T follicular helper cell (primary cell): ENCODE results near the gene ADAMTSL1.

ENCODE experiments used
- DNase-seq: peaks from one replicate; pipeline ENCODE4 v3.0.0-alpha.2; 2020; ENCODE audit warnings: low read depth

The ADAMTSL1 gene

DNA sequence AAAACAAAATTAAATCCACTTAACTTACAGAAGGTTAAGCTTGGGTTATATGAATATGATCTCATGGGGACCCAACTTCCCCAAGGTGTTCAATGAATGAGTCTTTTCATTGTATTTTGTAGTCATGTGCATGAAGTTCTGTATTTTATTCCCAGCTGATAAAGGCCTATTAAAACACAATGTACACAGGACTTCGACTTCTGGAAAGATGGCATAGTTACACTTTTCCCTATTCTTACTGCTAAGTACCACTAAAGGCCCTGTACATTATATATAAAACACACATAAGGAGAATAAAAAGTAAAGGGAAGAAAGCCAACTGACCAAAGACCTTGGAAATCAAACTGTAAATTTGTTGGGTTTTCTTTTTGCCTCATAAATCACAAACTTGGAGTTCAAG, 336.6 kb downstream of the ADAMTSL1 start:
- no peak for DNase-seq

DNA sequence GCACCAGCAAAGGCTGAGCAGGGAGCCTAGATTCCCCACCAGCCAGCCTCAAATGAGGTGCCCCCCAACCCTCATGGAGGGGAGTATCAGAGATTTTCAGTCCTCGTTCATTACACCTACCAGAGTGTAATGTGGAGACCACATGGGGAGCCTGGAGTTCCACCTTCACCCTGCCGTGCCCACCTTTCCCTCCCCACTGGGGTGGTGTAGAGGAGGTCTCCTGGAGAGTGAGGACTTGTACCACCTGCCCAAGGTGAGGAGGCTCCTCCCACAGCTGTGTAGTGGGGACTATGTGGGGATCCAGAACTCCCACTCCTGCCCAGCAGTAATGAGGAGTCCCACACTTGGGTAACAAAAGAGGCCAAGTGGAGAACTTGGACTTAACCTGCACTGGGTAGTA, 337.2 kb downstream of the ADAMTSL1 start:
- no peak for DNase-seq

DNA sequence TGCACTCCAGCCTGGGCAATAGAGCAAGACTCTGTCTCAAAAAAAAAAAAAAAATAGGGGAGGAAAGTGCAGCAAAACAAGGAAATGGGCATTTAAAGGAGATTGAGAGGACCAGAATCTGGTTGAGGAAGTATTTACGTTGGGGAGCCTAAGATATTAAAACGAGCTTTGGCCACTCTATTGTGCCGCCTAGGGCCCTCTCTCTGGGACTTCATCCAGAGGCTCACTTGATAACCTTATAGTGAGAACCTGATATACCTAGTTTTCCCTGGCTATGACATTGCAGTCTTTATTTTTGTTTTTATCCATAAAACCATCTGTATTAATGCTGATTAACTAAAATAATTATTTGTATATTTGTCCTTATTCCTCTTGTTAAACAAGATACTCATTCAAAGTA, 345.5 kb downstream of the ADAMTSL1 start:
- DNase-seq: no peak

DNA sequence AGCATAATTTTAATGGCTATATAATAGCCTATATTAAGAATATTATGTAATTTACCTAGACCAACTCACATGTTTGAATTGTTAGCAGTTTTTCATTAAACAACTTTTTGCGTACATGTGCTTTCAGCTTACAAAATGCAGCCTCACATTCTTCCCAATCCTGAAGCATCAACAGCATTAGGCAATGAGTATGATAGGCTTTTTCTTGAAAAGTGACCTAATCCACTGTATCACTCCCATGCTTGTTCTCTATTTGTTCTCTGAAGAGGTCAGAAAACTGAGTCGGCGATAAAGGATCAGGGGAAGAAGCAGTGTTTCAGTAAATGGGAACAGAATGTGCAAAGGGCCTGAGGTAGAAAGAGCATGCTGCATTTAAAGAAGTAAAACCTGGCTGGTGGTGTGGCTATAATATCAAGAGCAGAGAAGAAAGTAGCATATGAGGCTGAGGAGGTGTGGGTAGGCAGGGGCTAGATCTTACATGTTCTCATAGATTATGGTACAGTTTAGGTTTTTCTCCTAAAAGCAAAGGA, 346.7 kb downstream of the ADAMTSL1 start:
- no peak for DNase-seq

DNA sequence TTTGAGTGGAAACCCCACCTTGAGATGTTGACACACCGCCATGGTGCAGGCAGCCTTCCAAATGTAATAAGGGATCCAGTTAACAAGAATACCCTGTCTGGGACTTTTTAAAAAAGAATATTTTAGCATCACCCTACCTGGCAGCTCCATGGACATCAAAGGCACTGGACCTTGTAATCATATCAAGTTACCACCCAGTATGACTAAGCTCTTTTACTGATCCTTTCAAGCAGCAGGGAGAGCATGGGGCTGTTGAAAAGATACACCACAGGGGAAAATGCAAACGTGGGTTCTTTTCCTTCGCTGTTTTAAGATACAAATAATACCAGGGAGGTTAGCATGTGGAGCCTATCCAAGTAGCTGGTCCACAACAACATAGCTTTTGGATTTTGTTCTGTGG, 347.8 kb downstream of the ADAMTSL1 start:
- DNase-seq: no peak

DNA sequence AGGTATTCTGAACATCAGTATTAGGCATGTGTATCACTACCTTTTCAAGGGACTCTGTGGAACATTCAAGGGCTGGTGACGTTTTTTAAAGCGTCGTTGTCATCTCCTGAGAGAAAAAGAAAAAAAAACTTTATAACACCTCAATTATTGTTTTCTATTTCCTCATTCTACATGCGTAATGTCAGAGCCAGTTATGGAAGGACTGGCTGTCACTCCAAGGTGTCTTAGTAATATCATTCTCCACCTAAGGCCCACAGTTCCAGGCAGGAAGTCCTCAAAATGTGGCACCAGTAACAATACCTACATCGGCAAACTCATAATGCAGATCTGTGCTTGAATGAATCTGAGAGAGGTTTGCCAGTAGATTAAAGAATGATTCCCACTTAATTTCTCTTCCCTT, 348.9 kb downstream of the ADAMTSL1 start:
- DNase-seq: no peak

DNA sequence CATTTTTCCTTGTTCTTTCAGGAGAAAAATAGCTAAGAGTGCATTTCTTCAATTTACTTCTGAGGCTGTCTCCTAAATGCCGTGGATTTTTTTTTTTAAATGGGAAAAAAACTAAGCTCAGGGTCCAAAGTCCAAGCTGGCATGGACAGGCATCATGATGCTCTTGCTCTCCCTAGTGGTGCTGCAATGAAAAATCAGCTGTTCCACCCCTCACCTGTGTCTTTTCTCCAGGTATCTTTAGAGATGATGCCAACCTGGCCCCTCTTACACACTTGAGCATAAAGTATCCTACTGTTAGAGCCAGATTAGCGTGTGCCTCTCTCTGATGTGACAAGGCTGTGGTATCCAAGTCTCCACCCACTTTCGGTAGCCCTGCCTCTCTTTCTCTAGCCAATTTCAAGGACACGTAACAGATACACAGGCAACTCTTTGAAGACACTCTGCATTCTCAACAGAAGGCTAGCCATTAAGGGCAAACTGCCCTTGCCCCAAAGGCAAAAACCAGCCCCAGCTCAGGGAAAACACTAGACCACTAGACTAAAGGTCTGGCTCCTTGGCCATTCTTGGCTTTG, 350.2 kb downstream of the ADAMTSL1 start:
- DNase-seq: no peak

DNA sequence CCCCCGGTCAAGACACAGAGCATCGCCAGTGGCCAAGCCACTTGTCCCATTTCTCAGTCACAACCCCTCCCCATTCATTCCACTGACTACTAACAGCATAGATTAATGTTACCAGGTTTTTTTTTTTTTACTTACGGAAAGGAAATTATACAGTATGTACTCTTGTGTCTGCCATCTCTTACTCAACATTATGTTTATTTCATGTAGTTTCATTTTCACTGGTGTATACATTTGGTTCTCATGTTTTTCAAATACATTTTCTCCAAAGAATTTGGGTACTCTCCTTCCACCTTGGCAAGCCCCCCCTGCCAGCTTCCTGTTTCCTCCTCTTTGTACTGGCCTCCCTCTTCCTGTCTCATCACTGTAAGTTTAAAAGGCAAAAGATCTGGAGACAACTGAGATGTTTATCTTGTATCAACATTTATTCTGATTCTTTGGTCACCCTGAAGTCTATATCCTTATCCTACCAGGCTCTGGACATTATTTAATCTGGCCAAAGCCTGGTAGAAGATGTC, 351.8 kb downstream of the ADAMTSL1 start:
- no peak for DNase-seq

DNA sequence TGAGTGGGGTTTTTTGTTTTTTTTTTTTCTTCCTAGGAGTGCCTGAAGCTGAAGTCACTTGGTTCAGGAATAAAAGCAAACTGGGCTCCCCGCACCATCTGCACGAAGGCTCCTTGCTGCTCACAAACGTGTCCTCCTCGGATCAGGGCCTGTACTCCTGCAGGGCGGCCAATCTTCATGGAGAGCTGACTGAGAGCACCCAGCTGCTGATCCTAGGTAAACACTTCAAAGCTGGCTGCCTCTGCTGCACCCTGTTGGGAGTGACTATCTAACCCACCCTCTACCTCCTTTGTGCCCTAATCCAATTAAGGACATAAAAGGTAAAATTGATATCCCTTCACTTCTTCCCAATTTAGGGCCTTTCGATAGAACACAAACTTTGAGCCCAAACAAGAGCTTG, 352.3 kb downstream of the ADAMTSL1 start:
- no peak for DNase-seq

DNA sequence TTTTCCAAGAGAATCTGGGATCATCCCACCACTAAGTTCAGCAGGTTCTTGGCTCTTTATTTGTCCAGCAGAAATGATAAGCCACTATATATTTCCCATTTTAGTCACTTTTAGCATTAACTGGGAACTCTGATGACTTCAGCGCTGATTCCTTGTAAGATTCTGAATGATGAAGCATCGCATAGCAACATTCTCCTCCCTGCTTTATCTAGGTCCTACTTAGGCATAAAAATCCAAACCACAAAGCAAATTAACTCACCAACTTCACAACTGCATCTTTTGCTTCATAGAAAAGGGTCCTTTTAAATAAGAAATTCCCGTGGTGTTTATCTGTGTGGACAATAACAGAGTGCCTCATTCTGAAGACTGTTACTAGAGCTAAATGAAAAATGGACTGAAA, 355.1 kb downstream of the ADAMTSL1 start:
- no peak for DNase-seq

DNA sequence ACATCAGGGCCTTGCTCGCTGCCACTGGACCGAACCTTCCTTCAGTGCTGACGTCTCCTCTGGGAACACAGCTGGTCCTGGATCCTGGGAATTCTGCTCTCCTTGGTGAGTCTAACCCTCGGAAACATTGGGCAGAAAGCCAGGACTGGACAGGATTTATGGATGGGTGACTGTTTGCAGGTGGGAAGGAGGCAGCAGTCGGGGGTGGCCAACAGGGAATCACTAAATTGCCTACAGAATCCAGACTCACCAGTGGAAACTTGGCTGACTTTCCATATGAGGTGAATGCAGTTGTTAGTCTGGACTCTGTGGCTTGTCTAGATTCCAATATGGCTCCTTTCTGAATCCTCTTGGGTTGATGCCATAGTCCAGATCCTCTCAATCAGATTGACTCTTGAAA, 355.9 kb downstream of the ADAMTSL1 start:
- no peak for DNase-seq

DNA sequence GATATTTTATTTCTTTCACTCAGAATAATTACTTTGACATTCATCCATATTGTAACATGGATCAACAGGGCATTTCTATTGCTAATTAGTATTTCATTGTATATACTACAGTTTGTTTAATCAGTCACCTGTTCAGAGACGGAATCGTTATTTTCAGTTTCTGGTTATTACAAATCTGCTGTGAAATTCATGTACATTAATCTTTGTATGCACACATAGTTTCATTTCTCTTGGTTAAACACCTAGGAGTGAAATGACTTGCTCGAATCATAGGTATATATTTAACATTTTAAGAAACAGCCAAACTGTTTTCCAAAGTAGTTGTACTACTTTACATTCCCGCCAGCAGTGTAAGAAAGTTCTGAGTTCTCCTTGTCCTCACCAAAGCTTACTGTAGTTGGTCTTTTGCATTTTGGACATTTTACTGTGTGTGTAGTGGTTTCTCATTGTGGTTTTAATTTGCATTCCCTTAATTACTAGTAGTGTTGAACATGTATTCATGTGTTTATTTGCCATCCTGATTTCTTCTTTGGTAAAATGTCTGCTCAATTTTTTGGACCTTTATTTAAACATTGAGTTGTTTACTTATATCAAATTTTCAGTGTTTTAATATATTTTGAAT, 360.9 kb downstream of the ADAMTSL1 start:
- no peak for DNase-seq

DNA sequence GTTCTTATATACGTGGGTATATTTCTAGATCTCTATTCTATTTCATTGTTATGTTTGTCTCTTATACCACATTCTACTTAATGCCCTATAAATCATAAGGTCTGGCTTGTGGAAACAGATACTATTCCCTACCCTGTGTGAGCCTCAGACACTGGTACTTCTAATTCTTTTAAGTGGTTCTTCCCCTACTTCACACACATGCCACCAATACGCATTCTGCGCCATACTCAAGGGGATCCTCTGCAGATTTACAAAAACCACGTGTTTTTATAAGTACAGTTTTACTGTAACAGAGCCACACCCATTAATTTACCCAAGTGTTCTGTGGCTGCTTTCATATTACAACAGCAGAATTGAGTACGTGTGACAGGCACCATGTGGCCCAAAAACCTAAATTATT, 363.4 kb downstream of the ADAMTSL1 start:
- DNase-seq: no peak

DNA sequence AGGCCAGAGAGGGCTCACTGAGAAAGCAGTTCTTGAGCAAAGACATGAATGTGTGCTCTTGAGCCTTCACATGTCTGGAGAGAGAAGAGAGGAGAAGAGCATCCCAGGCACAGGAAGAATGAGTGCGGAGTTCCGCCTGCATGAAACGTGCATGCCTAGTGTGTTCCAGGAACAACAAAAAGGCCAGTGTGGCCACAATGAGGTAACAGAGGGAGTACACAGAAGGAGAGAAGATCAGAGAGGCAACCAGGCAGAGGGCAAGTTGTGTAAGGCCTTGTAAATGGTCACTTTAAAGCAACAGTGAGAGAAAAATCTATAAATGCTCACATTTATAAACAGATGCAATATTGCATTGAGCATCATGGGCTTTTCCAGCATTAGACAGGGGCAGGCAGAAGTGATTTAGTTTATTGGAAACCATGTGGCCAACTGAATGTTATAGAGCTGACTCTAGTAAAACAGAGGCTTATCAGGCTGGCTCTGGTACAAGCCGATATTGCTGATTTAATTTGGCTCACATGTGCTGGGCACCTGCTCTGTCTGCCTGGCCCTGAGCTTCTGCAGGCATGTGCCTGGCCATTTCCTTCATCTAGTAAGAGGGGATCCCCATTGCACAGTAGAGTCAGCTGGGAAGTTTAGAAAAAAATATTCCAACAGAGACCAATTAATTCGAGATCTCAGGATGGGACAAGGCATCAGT, 373.8 kb downstream of the ADAMTSL1 start:
- DNase-seq: no peak

DNA sequence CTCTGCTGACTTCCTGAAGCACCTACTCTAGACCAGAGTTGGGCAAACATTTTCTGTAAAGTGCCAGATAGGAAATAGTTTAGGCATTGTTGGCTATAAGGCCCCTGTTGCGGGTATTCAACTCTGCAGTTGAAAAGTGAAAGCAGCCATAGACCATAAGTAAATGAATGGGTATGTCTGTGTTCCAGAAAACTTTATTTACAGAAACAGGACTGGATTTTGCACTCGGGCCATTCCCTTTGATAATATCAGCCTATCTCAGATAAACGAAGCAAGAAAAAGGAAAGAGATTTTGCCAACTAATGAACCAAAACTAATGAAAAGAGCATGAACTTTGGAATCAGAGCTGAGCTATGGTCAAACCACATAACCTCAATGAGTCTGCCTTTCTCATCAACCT, 374.7 kb downstream of the ADAMTSL1 start:
- no peak for DNase-seq

DNA sequence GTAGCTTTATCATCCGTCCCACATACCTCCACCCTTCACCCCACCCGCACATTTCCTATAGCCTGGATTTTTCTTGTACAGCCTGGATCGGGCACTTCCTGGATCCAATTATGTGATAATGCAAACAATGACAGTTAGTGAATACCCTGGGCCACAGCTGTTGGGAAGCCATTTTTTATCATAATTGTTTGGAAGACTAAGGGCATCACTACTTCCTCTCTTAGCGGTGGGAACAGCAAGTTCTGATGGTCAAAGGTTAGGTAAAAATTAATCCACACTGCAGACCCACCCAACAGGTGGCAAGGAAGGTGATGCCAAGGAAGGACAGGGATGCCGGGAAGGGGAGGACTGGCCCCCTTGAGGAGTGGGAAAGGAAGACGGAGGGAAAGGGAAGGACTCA, 375.3 kb downstream of the ADAMTSL1 start:
- no peak for DNase-seq

DNA sequence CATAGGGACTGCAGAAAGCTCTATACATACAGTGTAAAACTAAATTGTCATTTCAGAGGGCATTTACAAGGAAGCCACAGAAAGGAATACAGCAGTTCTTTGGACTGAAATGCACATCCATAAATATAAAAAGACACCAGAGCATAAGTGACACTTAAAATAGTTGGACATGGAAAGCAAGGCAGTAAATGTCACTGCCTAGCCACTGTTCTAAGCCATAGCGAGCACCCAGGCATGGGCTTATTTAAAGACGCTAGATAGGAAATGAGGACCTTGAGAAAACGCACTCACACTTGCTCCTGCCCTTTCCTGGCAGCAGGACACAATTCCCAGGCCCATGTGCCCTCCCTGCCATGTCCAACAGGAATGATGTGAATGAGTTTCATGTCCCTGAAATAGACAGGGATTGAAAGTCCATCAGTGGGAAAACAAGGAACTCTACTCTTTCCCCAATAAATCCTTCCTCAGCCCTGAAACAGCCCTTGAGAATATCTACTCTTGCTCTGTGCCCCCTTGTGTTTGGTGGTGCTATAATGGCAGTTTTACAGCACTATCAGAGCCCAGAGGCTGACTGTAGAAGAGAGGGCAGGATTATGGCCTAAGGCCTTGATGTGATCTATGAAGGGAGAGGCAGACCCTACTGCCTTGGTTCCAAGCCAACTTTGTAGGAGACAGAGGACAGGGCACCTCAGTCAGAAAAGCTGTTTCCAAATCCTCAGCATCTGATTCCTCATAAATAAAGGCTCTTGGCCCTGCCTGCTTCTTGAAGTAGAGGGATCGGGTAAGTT, 376.1 kb downstream of the ADAMTSL1 start:
- DNase-seq: no peak

DNA sequence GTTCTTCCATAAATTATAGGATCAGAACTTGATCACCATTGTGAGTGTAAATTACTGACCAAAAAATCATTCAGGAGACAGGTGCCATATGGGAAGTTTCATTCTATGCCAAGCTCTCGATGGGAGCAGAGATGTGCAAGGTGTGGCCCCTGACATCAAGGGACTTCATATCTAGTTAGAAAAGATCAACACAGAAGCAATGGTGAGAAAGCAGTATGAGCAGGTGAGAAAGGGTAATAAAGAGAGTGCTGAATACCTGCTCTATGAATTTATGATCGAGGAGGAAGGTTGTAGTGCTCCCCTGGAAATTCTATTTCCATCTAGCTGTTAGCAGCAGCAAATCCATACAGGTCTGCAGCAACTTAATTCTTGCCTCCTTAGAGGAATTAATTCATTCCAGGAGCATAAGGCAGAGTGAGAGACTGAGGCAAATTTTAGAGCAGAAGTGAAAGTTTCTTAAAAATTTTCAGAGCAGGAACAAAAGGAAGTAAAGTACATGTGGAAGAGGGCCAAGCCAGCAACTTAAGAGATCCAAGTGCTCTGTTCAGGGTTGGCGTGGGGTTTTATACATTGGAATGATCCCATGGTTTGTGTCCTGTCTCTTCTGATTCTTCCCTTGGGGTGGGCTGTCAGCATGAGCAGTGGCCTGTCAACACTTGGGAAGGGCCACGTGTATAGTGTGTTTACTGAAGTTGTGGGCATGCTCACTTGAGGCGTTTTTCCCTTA, 377.3 kb downstream of the ADAMTSL1 start:
- no peak for DNase-seq

DNA sequence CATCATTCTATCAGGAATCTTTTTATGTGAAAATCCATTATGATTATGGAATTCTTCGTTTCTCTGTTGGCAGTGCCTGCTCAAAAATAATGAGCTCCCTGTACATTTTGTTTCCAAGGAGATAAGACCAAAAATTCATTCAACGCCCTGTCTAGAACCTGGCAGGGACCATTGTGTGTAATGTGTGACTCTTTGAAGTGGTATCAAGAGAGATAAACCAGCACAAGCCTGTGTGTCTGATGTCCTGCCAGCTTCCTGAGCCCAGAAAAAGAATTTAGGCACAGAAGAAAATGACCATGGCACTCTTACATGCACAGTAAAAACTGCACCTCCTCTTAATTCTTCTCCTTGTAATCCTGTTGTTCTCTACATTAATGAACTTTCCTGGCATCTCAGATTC, 381.7 kb downstream of the ADAMTSL1 start:
- DNase-seq: no peak

DNA sequence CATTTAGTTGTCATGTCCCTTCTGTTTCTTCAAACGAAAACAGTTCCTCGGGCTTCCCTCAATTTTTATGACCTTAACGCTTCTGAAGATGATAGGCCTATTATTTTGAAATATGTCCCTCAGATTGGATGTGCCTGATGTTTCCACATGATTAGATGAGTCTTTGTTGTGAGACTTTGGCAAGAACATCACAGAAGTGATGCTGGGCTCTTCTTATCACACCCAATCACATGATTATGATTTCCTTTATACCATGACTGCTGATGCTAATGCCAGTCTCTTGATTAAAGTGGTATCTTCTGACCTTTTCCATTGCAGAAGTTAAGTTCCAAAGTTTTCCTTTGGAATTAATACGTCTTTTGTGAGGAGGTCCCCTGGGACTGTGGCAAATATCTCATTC, 383.4 kb downstream of the ADAMTSL1 start:
- no peak for DNase-seq

DNA sequence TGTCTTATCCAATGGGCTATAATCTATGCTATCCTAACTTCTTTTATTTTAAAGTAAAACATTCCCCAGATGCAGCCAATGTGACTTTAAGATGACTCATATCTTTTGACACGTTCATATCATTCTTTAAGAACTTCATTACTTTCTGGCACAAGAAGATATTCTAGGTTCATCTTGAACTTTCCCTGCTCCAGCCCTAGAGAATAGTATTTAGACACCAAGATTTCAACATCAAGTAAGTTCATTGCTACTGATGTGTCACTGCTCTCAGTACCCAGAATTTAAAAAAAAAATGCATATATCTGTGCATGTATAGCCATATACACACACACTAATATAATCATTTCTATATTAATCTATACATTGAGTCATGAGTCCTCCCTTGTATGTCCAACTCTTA, 383.8 kb downstream of the ADAMTSL1 start:
- no peak for DNase-seq
